Measurements from ENCODE around the gene PXDN. TPM values are rescaled to one million over a fixed set of nuclear protein-coding genes. Genes with fewer than 3 reads are reported as not detected.

The PXDN gene
- total RNA-seq, 4 donors from 2014 or later, result 101 to 169 (median 134) TPM

GRCh38 chr2:1766425-1766824 is 22.1 kb upstream of the PXDN start:
- no peak for TF ChIP-seq CTCF (IDR thresholded peaks at IDR 0.05; ENCODE audit: low read depth)

- TF ChIP-seq CTCF (IDR thresholded peaks at IDR 0.05; ENCODE audit: low read depth), result no peak
Observed at GRCh38 chr2:1759611-1759930, 15.3 kb upstream of the PXDN start.

- no peak for TF ChIP-seq CTCF (IDR thresholded peaks at IDR 0.05; ENCODE audit: low read depth)
Observed at GRCh38 chr2:1758774-1759610, 14.7 kb upstream of the PXDN start.

- TF ChIP-seq CTCF (IDR thresholded peaks at IDR 0.05; ENCODE audit: low read depth), result no peak
Observed at GRCh38 chr2:1758171-1758570, 13.9 kb upstream of the PXDN start.

- TF ChIP-seq CTCF (IDR thresholded peaks at IDR 0.05; ENCODE audit: low read depth), result no peak
Observed at GRCh38 chr2:1757567-1757966, 13.3 kb upstream of the PXDN start.

- TF ChIP-seq CTCF (IDR thresholded peaks at IDR 0.05; ENCODE audit: low read depth), result no peak
Observed at GRCh38 chr2:1756456-1756855, 12.1 kb upstream of the PXDN start.

- no peak for TF ChIP-seq CTCF (IDR thresholded peaks at IDR 0.05; ENCODE audit: low read depth)
Observed at GRCh38 chr2:1755436-1756191, 11.3 kb upstream of the PXDN start.
